H1 (cell line): ENCODE measurements around the gene APBA2.

Experiments
- CHD2 ChIP-seq: IDR thresholded peaks from 2 replicates; pipeline ENCODE4 v1.6.1; 2012; ENCODE audit warnings: low read length, improper control_type of control experiment
- EGR1 ChIP-seq: IDR thresholded peaks from 2 replicates; pipeline ENCODE4 v1.6.1; 2011; ENCODE audit warnings: low read depth, low read length, borderline replicate concordance
- EP300 ChIP-seq, 2 experiments: IDR thresholded peaks; 1 replicate in 1 of 2; 2 replicates in 1 of 2; pipeline ENCODE4 v1.6.1; 2011 to 2012; ENCODE audit warnings: low read depth in 2 of 2, low read length in 2 of 2, mild to moderate bottlenecking in 2 of 2, borderline replicate concordance in 1 of 2, inconsistent platforms in 1 of 2, moderate library complexity in 1 of 2
- EZH2 ChIP-seq: fragments of 200-600 bp; sonication (generic); IDR thresholded peaks from 2 replicates; pipeline ENCODE4 v1.7.1; 2012; ENCODE audit warnings: low read depth, mild to moderate bottlenecking, moderate library complexity, low read length, inconsistent platforms; ENCODE audit not compliant: severe bottlenecking
- GTF2F1 ChIP-seq: IDR thresholded peaks from 2 replicates; pipeline ENCODE4 v1.6.1; 2012; ENCODE audit warnings: low read depth, low read length, improper control_type of control experiment, borderline replicate concordance
- NRF1 ChIP-seq: IDR thresholded peaks from 2 replicates; pipeline ENCODE4 v1.6.1; 2011; ENCODE audit warnings: mild to moderate bottlenecking, low read depth, low read length, improper control_type of control experiment
- POLR2AphosphoS5 ChIP-seq: IDR thresholded peaks from 2 replicates; pipeline ENCODE4 v1.6.1; 2011; ENCODE audit warnings: low read depth, low read length
- RXRA ChIP-seq: IDR thresholded peaks from 2 replicates; pipeline ENCODE4 v1.6.1; 2011; ENCODE audit warnings: low read depth, mild to moderate bottlenecking, low read length, moderate library complexity; ENCODE audit not compliant: insufficient read depth
- SIN3A ChIP-seq, 2 experiments: IDR thresholded peaks in 1 of 2; conservative IDR thresholded peaks in 1 of 2; 2 replicates each; pipeline ENCODE4 v1.6.1; 2011 to 2012; ENCODE audit warnings: low read length in 2 of 2, improper control_type of control experiment in 1 of 2, low read depth in 1 of 2, mild to moderate bottlenecking in 1 of 2
- TAF1 ChIP-seq: IDR thresholded peaks from 2 replicates; pipeline ENCODE4 v1.6.1; 2011; ENCODE audit warnings: mild to moderate bottlenecking, low read depth, low read length
- TBP ChIP-seq: IDR thresholded peaks from 2 replicates; pipeline ENCODE4 v1.6.1; 2011; ENCODE audit warnings: low read depth, low read length, improper control_type of control experiment
- TF ChIP-seq, protein P1 (sequence below): IDR thresholded peaks from 2 replicates; pipeline ENCODE4 v1.6.1; 2011; ENCODE audit warnings: low read length, improper control_type of control experiment
- TF ChIP-seq, protein P2 (sequence below), 3 experiments: IDR thresholded peaks; 1 replicate in 2 of 3; 2 replicates in 1 of 3; pipeline versions ENCODE4 v1.5.1 to v1.6.1; 2011; ENCODE audit warnings: low read length in 3 of 3, mild to moderate bottlenecking in 3 of 3, inconsistent platforms in 2 of 3, low read depth in 1 of 3, moderate library complexity in 1 of 3; ENCODE audit not compliant: insufficient read depth in 1 of 3; ENCODE audit errors: control extremely low read depth in 1 of 3
- TF ChIP-seq, protein P3 (sequence below): IDR thresholded peaks from 2 replicates; pipeline ENCODE4 v1.6.1; 2011; ENCODE audit warnings: low read depth, mild to moderate bottlenecking, low read length; ENCODE audit not compliant: insufficient read depth

DNA sequence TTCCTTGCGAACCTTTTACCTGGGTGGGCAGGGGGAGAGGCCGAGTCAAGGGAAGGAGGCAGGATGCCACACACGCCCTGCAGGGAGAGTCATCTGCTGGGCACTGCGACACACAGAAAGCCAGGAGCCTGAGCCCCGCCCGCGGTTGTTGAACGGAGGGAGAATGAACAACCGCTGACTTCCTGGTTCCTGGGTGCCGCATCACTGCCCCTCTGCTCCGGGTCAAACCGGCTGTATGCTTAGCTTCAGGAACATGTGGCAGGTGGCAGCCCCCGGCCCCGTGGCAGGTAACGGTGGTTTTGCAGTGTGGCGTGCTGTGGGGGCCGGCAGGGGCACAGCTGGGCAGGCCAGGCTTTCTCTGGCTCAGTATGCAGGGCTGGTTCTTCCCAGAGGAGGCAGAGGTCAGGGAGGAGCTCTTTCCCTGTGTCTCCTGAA, 33.4 kb downstream of the APBA2 start:
- TF ChIP-seq NRF1 (no peak), EZH2 (no peak), CHD2 (no peak), TAF1 (no peak), POLR2AphosphoS5 (no peak), RXRA (no peak), EP300 (IDR thresholded peaks at IDR 0.05; ENCODE audit: borderline replicate concordance in 1 of 2, low read depth in 2 of 2, low read length in 2 of 2) (no peak), SIN3A (conservative IDR thresholded peaks at IDR 0.05 in 1 of 2, IDR thresholded peaks at IDR 0.05 in 1 of 2; ENCODE audit: low read depth in 1 of 2, low read length in 2 of 2) (no peak), EGR1 (no peak), GTF2F1 (no peak), TBP (no peak)
- TF ChIP-seq, protein P1, sequence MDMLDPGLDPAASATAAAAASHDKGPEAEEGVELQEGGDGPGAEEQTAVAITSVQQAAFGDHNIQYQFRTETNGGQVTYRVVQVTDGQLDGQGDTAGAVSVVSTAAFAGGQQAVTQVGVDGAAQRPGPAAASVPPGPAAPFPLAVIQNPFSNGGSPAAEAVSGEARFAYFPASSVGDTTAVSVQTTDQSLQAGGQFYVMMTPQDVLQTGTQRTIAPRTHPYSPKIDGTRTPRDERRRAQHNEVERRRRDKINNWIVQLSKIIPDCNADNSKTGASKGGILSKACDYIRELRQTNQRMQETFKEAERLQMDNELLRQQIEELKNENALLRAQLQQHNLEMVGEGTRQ = no peak
- TF ChIP-seq, protein P2, sequence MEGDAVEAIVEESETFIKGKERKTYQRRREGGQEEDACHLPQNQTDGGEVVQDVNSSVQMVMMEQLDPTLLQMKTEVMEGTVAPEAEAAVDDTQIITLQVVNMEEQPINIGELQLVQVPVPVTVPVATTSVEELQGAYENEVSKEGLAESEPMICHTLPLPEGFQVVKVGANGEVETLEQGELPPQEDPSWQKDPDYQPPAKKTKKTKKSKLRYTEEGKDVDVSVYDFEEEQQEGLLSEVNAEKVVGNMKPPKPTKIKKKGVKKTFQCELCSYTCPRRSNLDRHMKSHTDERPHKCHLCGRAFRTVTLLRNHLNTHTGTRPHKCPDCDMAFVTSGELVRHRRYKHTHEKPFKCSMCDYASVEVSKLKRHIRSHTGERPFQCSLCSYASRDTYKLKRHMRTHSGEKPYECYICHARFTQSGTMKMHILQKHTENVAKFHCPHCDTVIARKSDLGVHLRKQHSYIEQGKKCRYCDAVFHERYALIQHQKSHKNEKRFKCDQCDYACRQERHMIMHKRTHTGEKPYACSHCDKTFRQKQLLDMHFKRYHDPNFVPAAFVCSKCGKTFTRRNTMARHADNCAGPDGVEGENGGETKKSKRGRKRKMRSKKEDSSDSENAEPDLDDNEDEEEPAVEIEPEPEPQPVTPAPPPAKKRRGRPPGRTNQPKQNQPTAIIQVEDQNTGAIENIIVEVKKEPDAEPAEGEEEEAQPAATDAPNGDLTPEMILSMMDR (IDR thresholded peaks at IDR 0.05; ENCODE audit: control extremely low read depth in 1 of 3, insufficient read depth in 1 of 3, low read depth in 1 of 3, low read length in 3 of 3) = no peak
- TF ChIP-seq, protein P3, sequence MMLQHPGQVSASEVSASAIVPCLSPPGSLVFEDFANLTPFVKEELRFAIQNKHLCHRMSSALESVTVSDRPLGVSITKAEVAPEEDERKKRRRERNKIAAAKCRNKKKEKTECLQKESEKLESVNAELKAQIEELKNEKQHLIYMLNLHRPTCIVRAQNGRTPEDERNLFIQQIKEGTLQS = no peak
